Measurements from ENCODE around the gene WSB1. TPM values are rescaled to one million over a fixed set of nuclear protein-coding genes. Genes with fewer than 3 reads are reported as not detected.

WSB1 gene
- total and polyA plus RNA-seq, 9 of the 15 experiments (the other 6 are each of a cell fraction or from before 2014, with no cell fraction given): 22.8 to 229 (median 81.1) TPM

GRCh38 chr17:27354491-27355081, 60.7 kb downstream of the WSB1 start (continued):
- no peak for TF ChIP-seq TEAD4 (IDR thresholded peaks at IDR 0.05; ENCODE audit: low read length)
- 0 out of 2 replicates have a peak, but pooled peaks have one; percentile 49 for TF ChIP-seq TEAD4 (CRISPR knock-in tag; IDR thresholded peaks at IDR 0.05; ENCODE audit: borderline replicate concordance)
- no peak for TF ChIP-seq ATF1 (CRISPR knock-in tag; IDR thresholded peaks at IDR 0.05)
- 0 out of 2 replicates have a peak, but pooled peaks have one; percentile 9 for TF ChIP-seq ATF1 (tag; IDR thresholded peaks at IDR 0.05)
- no peak for TF ChIP-seq PRDM10 (IDR thresholded peaks at IDR 0.05; ENCODE audit: partially characterized antibody)
- TF ChIP-seq CLOCK (CRISPR knock-in tag; IDR thresholded peaks at IDR 0.05; ENCODE audit: borderline replicate concordance): no peak
- no peak for TF ChIP-seq ZSCAN29 (IDR thresholded peaks at IDR 0.05)
- TF ChIP-seq SMAD2 (IDR thresholded peaks at IDR 0.05; ENCODE audit: low read depth, low read length): no peak
- TF ChIP-seq RBM14 (IDR thresholded peaks at IDR 0.05; ENCODE audit: borderline replicate concordance, insufficient read depth, low read depth, low read length): no peak
- TF ChIP-seq GTF2F1 (IDR thresholded peaks at IDR 0.05; ENCODE audit: low read depth, low read length): no peak
- TF ChIP-seq SMC3 (conservative IDR thresholded peaks at IDR 0.05; ENCODE audit: insufficient read depth, low read depth, low read length): 0 out of 2 replicates have a peak, but pooled peaks have one; percentile 11
- TF ChIP-seq LARP7 (IDR thresholded peaks at IDR 0.05): no peak
- TF ChIP-seq THAP7 (CRISPR knock-in tag; IDR thresholded peaks at IDR 0.05): no peak
- TF ChIP-seq SETDB1 (IDR thresholded peaks at IDR 0.05; ENCODE audit: low read length): no peak
